Stomach (tissue), 4 donors: Measurements from ENCODE around the gene ABAT.

ENCODE experiments used
- EP300 ChIP-seq: sonication (generic); formaldehyde crosslinking; IDR thresholded peaks from one replicate; pipeline ENCODE4 v1.6.1; 2017; ENCODE audit warnings: antibody characterized with exemption
- POLR2A ChIP-seq, 4 donors: fragments of 450-650 bp; IDR thresholded peaks; one replicate each; pipeline ENCODE4 v1.6.1; 2016; ENCODE audit warnings: antibody characterized with exemption in 4 of 4, control low read depth in 2 of 4, mild to moderate bottlenecking in 1 of 4, moderate library complexity in 1 of 4
- TF ChIP-seq, protein P1 (sequence below), 7 experiments: fragments of 450-650 bp in 4 of 7; fragments of 200-600 bp in 3 of 7; sonication (generic) in 3 of 7; IDR thresholded peaks; one replicate each; pipeline ENCODE4 v1.5.1; 2016 to 2019; ENCODE audit warnings: antibody characterized with exemption in 7 of 7, control low read depth in 2 of 7, mild to moderate bottlenecking in 1 of 7

DNA sequence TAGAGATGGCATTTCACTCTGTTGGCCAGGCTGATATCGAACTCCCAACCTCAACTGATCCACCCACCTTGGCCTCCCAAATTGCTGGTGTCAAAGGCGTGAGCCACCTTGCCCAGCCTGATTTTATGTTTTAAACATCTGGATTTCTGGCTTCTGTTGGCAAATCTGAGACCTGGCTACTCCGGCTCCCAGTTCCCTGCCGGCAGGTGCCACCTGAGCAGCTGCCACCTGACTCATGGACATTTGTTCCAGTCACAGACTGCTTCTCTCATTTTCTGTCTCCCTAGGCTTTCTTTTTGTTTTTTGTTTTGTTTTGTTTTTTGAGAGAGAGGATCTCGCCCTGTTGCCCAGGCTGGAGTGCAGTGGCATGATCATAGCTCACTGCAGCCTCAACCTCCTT is 132.8 kb downstream of the ABAT start:
- no peak for TF ChIP-seq POLR2A (IDR thresholded peaks at IDR 0.05)
- TF ChIP-seq, protein P1, sequence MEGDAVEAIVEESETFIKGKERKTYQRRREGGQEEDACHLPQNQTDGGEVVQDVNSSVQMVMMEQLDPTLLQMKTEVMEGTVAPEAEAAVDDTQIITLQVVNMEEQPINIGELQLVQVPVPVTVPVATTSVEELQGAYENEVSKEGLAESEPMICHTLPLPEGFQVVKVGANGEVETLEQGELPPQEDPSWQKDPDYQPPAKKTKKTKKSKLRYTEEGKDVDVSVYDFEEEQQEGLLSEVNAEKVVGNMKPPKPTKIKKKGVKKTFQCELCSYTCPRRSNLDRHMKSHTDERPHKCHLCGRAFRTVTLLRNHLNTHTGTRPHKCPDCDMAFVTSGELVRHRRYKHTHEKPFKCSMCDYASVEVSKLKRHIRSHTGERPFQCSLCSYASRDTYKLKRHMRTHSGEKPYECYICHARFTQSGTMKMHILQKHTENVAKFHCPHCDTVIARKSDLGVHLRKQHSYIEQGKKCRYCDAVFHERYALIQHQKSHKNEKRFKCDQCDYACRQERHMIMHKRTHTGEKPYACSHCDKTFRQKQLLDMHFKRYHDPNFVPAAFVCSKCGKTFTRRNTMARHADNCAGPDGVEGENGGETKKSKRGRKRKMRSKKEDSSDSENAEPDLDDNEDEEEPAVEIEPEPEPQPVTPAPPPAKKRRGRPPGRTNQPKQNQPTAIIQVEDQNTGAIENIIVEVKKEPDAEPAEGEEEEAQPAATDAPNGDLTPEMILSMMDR (IDR thresholded peaks at IDR 0.05): no peak
- TF ChIP-seq EP300: no peak
